ENCODE results near the gene CHST10. TPM values are rescaled to one million over a fixed set of nuclear protein-coding genes. Genes with fewer than 3 reads are reported as not detected.

CHST10 gene
- total and polyA plus RNA-seq, 4 donors = 0.11 to 5.2 (median 0.99) TPM

DNA sequence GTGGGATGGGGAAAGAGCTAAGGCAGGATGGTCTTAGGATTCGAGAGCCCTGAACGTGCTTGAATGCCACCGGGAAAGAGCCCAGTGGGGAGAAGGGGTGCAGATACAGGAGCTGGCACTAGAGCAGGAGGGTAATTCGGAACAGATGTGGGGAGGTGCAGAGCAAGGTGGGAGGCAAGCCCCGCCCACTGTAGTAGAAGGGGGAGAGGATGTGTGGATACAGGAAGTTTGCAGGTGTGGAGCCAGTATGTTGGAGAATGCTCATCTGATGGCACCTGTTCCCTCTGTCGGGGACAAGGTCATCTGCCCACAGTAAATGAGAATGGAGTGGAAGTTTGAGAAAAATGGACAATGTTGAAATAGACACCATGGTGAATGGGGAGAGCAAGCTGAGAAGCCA is 28.8 kb downstream of the CHST10 start:
- H3K36me3 ChIP-seq (ENCODE audit: control insufficient read depth in 4 of 4, insufficient read depth in 3 of 4, low read depth in 1 of 4, low read length in 3 of 4) = no peaks in the 10 kb centered on the region
- no peaks in the 10 kb centered on the region for H3K9me3 ChIP-seq (ENCODE audit: control insufficient read depth in 4 of 4, low read length in 3 of 4)
- no peaks in the 10 kb centered on the region for H3K4me1 ChIP-seq (ENCODE audit: control insufficient read depth in 4 of 4, insufficient read depth in 4 of 4, low read length in 3 of 4)
- H3K27me3 ChIP-seq (ENCODE audit: control insufficient read depth in 4 of 4, insufficient read depth in 4 of 4, low read length in 3 of 4) = no peaks in the 10 kb centered on the region
- WGBS = 88% methylated on average over 6 of the region's 6 CpGs
- H3K27ac ChIP-seq (ENCODE audit: low read depth in 1 of 2, low read length in 2 of 2) = no peak overlapping the region
- no peak overlapping the region for H3K9ac ChIP-seq (ENCODE audit: low read depth in 1 of 2, low read length in 2 of 2)
- no peak for DNase-seq (ENCODE audit: low spot score)
- TF ChIP-seq, protein P1, sequence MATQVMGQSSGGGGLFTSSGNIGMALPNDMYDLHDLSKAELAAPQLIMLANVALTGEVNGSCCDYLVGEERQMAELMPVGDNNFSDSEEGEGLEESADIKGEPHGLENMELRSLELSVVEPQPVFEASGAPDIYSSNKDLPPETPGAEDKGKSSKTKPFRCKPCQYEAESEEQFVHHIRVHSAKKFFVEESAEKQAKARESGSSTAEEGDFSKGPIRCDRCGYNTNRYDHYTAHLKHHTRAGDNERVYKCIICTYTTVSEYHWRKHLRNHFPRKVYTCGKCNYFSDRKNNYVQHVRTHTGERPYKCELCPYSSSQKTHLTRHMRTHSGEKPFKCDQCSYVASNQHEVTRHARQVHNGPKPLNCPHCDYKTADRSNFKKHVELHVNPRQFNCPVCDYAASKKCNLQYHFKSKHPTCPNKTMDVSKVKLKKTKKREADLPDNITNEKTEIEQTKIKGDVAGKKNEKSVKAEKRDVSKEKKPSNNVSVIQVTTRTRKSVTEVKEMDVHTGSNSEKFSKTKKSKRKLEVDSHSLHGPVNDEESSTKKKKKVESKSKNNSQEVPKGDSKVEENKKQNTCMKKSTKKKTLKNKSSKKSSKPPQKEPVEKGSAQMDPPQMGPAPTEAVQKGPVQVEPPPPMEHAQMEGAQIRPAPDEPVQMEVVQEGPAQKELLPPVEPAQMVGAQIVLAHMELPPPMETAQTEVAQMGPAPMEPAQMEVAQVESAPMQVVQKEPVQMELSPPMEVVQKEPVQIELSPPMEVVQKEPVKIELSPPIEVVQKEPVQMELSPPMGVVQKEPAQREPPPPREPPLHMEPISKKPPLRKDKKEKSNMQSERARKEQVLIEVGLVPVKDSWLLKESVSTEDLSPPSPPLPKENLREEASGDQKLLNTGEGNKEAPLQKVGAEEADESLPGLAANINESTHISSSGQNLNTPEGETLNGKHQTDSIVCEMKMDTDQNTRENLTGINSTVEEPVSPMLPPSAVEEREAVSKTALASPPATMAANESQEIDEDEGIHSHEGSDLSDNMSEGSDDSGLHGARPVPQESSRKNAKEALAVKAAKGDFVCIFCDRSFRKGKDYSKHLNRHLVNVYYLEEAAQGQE (IDR thresholded peaks at IDR 0.05) = no peak
- TF ChIP-seq, protein P2, sequence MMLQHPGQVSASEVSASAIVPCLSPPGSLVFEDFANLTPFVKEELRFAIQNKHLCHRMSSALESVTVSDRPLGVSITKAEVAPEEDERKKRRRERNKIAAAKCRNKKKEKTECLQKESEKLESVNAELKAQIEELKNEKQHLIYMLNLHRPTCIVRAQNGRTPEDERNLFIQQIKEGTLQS (IDR thresholded peaks at IDR 0.05) = no peak
- TF ChIP-seq RXRA (IDR thresholded peaks at IDR 0.05) (no peak), NR2F2 (IDR thresholded peaks at IDR 0.05) (no peak), SP1 (IDR thresholded peaks at IDR 0.05) (no peak), HNF4G (IDR thresholded peaks at IDR 0.05) (no peak), RAD21 (IDR thresholded peaks at IDR 0.05) (no peak), FOXA2 (IDR thresholded peaks at IDR 0.05) (no peak), JUND (IDR thresholded peaks at IDR 0.05) (no peak), HNF4A (conservative IDR thresholded peaks at IDR 0.05) (no peak), YY1 (IDR thresholded peaks at IDR 0.05) (no peak), GABPA (IDR thresholded peaks at IDR 0.05 in 1 of 2, conservative IDR thresholded peaks at IDR 0.05 in 1 of 2) (no peak), FOXA1 (IDR thresholded peaks at IDR 0.05) (no peak), EGR1 (IDR thresholded peaks at IDR 0.05; ENCODE audit: low read depth in 2 of 2) (no peak), TAF1 (conservative IDR thresholded peaks at IDR 0.05) (no peak)
- TF ChIP-seq, protein P3, sequence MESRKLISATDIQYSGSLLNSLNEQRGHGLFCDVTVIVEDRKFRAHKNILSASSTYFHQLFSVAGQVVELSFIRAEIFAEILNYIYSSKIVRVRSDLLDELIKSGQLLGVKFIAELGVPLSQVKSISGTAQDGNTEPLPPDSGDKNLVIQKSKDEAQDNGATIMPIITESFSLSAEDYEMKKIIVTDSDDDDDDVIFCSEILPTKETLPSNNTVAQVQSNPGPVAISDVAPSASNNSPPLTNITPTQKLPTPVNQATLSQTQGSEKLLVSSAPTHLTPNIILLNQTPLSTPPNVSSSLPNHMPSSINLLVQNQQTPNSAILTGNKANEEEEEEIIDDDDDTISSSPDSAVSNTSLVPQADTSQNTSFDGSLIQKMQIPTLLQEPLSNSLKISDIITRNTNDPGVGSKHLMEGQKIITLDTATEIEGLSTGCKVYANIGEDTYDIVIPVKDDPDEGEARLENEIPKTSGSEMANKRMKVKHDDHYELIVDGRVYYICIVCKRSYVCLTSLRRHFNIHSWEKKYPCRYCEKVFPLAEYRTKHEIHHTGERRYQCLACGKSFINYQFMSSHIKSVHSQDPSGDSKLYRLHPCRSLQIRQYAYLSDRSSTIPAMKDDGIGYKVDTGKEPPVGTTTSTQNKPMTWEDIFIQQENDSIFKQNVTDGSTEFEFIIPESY (IDR thresholded peaks at IDR 0.05) = no peak
- TF ChIP-seq, protein P4, sequence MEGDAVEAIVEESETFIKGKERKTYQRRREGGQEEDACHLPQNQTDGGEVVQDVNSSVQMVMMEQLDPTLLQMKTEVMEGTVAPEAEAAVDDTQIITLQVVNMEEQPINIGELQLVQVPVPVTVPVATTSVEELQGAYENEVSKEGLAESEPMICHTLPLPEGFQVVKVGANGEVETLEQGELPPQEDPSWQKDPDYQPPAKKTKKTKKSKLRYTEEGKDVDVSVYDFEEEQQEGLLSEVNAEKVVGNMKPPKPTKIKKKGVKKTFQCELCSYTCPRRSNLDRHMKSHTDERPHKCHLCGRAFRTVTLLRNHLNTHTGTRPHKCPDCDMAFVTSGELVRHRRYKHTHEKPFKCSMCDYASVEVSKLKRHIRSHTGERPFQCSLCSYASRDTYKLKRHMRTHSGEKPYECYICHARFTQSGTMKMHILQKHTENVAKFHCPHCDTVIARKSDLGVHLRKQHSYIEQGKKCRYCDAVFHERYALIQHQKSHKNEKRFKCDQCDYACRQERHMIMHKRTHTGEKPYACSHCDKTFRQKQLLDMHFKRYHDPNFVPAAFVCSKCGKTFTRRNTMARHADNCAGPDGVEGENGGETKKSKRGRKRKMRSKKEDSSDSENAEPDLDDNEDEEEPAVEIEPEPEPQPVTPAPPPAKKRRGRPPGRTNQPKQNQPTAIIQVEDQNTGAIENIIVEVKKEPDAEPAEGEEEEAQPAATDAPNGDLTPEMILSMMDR (IDR thresholded peaks at IDR 0.05; ENCODE audit: low read depth, low read length, missing input control) = no peak
- TF ChIP-seq, protein P5, sequence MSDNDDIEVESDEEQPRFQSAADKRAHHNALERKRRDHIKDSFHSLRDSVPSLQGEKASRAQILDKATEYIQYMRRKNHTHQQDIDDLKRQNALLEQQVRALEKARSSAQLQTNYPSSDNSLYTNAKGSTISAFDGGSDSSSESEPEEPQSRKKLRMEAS (IDR thresholded peaks at IDR 0.05) = no peak
- no peak overlapping the region for H3K4me3 ChIP-seq (ENCODE audit: low read depth in 1 of 3, low read length in 3 of 3)
